ENCODE measurements around the gene DNAJC30.
"Not testable (repeated sequence)": the region's sequence is repeated elsewhere in the genome, so short reads cannot be mapped to it uniquely, and the experiment has no call there.

DNAJC30 gene

GRCh38 chr7:73683056-73683787, at the start of gene DNAJC30, which contains the start of gene BUD23:
TSS of gene DNAJC30 (minus strand) at chr7:73683453. CDS start at chr7:73683423, 30 bp downstream.
TSS of gene BUD23 (plus strand) at chr7:73683597. CDS start at chr7:73683626, 29 bp downstream.
- DNase-seq = peak; percentile 78

DNA sequence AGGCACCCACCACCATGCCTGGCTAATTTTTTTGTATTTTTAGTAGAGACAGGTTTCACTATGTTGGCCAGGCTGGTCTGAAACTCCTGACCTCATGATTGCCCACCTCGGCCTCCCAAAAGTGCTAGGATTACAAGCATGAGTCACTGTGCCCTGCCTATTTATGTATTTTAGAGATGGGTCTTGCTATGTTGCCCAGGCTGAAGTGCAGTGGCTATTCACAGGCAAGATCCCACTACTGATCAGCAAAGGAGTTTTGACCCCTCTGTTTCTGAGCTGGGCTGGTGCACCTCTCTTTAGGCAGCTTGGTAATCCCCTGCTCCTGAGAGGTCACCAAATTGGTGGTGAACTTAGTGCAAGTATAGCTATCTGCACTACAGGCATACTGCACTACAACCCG, 49.1 kb upstream of the DNAJC30 start:
- DNase-seq = no peak

DNA sequence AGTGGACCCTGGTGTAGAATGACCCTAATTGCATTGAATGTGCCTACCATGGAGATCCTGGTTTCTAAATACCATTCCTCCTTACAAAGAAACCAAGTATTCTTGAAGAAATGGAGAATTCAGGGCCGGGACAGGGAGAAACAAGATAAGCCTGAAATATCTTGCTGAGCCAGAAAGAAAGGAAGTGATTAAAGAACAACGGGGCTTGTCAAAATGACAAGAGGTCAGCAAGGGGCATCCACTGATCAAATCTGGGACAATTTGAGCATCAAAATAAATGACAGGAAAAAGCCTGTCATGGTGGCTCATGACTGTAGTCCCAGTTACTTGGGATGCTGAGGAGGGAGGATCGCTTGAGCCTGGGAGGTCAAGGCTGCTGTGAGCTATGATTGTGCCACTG, 47.2 kb upstream of the DNAJC30 start:
- DNase-seq = no peak

- no peak for DNase-seq
Measured at GRCh38 chr7:73728551-73728950, 45.3 kb upstream of the DNAJC30 start.

GRCh38 chr7:73727952-73728351, 44.7 kb upstream of the DNAJC30 start:
- no peak for DNase-seq

- no peak for DNase-seq
Measured at GRCh38 chr7:73726083-73726466, 42.8 kb upstream of the DNAJC30 start.

- DNase-seq = no peak
Measured at GRCh38 chr7:73723813-73724212, 40.6 kb upstream of the DNAJC30 start.

GRCh38 chr7:73722785-73723184, 39.5 kb upstream of the DNAJC30 start:
- DNase-seq = no peak

GRCh38 chr7:73722182-73722581, 38.9 kb upstream of the DNAJC30 start:
- not testable (repeated sequence) for DNase-seq

DNA sequence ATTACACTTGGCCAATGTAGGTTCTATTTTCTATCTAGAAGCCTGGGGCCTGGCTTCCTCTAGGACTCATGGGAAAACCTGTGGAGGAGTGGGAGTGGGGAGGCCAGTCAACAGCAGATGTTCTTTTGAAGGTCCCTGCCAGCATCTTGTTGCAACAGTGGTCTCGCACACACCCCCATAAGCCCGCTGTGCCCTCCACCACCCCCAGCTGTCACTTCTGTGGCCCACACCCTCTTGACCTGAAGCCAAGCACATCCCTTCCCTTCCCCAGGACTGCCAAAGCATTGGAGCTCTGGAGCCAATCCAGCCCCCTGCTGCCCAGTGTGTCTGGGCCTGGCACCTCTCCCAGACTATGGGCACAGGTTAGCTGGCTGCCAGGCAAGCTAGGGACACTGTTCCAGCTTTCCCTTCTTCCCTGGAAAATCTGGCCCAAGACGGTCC, 38.1 kb upstream of the DNAJC30 start:
- no peak for DNase-seq

- not testable (repeated sequence) for DNase-seq
Measured at GRCh38 chr7:73720443-73720842, 37.2 kb upstream of the DNAJC30 start.

- DNase-seq = no peak
Measured at GRCh38 chr7:73719806-73720169, 36.5 kb upstream of the DNAJC30 start.

DNA sequence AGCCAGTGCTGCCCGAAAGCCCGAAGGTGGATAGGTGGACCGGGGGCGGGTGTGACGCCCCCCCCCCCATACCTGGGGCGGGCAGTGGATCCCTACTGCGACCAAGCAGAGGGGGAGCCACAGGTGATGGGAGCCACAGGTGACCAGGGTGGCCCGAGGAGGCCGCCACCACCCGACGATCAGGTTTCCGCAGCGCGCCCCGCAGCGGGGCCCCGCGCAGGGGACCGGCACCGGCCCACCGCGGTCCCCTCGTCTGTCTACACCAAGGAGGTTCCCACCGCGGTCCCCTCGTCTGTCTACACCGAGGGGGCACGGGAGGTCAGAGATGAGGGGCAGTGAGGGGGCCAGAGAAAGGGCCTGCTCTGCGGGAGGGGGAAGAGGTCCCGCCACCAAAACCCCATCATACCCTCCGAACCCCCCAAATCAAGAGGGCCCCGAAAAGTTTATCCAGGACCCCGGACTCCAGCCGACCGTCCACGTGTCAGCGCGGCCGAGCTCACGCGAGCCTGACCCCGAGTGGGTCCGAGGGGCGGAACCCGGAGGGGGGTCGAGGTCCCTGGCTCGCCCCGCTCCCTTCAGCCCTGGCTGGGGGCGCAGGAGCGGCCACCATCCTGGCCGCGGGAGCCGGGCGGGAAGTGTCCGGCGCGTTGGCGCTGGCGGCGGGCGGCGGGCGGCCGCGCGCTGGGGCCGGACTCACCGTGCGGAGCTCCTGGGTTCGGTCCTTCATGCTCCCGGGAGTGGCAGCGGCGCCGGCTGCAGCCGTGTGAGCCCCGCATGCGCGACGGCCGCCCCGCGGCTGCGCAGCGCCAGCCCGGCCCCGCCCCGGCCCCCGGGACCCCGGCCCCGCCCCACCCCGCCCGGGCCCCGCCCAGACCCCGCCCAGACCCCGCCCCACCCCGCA, 35.9 kb upstream of the DNAJC30 start, which contains the start of gene STX1A:
STX1A (minus strand) TSS at position 765 of the 901 bp plus-strand sequence; CDS start at position 727, 38 bp downstream.
- DNase-seq = peak; percentile 43

DNA sequence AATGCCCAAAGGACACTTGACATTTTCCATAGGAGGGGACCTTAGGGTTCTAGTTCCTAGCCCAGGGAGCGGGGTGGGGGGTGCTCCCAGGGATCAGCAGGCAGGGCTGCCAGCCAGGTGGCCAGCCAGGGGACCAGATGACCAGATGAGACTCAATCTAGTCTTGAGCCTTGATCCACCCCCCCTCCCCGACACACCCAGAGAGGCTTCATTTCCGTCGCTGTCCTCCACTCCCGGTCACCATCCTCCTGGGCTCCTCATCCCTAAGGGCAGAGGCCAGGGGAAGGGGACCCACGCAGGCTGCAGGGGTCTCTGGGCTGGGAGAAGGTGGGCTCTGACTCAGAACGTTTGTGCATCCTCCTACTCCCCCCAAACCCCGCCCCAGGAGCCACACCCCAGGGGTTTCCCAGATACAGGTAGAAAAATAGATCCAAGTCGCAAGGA, 35.2 kb upstream of the DNAJC30 start:
- DNase-seq = no peak

GRCh38 chr7:73717991-73718405, 34.7 kb upstream of the DNAJC30 start:
- DNase-seq = peak; percentile 58

- no peak for DNase-seq
Measured at GRCh38 chr7:73717025-73717807, 34.0 kb upstream of the DNAJC30 start.

DNA sequence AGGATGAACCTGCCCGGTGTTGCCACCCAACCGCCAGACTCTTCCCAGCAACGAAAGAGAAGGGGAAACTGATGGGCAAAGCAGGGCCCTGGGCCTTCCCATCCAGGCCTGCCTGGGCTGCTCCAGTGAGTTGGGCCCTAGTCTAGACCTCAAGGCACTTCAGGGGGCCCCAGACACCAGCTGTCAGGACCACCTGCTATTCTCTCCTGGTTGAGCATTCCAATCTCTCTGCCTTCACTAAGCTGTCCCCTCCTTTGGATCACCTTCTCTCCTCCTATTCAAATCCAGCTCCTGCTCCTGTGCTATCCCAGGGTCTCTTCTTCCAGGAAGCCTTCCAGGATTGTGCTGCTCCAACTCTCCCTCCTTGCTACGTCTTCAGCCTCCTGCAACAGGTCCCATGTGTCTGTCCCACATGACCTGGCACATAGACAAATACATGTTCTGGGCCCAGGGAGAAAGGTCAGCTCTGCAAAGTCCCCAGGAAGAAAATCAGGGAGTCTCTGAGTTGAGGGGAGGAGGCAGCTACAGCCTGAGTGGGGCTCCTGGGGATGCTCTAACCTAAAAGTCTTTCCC, 33.2 kb upstream of the DNAJC30 start:
- DNase-seq = no peak

- peak; percentile 80 for DNase-seq
Measured at GRCh38 chr7:73715648-73716317, 32.5 kb upstream of the DNAJC30 start.

DNA sequence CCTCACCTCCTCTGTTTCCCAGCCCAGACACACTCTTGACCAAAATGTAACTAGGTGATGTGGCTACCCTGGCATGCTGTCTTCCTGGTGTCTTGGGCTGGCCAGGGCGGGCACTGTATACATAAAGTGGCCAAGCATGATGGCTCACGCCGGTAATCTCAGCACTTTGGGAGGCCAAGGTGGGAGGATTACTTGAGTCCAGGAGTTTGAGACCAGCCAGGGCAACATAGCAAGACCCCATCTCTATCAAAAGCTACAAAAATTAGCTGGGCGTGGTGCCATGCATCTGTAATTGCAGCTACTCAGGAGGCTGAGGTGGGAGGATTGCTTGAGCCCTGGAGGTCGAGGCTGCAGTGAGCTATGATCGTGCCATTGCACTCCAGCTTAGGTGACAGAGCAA, 30.1 kb upstream of the DNAJC30 start:
- DNase-seq = not testable (repeated sequence)

DNA sequence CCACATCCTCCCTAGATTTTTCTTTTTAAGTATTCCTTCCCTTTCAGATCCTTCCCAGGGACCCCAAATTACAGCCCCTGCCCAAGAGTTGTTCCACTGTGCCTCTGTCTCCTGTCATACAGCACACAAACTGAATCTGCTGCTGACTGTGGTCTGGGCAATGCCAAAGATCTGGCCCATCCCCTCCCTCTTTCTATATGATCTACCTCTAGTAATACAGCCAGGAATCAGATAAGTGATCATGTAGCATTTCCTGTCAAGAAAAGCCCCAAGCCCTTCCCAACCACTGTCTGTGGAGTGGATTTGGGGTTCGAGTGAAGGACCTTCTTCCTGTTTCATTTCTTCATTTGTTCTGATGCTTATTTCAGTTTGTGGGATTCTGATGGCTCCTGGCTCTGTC, 29.5 kb upstream of the DNAJC30 start:
- no peak for DNase-seq

DNA sequence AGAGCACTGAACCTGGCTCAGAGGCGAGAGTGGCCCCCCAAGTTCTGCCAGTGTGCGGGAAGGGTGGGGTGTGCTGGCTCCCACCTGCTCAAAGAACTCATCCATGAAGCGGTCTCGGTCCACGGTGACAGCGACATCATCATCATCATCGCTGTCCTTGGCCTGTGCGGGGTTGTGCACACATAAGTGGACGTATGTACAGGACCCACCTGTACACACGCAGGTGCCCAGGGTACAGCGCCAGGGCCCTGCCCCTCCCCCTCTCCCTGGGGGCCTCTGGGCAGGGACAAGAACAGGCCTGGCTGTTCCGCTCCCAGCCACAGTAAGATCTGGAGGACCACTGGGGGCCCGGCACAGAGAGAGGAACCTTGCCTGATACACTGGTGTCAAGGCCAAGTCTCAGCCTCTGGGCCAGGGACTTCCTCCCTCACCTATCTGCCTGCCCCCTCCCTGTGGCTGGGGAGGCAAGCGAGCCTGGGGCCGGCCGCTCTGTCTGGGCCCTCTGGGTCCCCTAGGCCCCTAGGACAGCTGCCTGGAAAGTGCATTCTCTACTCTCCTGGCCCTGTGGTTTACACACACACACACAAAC, 25.8 kb upstream of the DNAJC30 start:
- DNase-seq = no peak
